ENCODE results near the gene KCNJ2. TPM values are rescaled to one million over a fixed set of nuclear protein-coding genes. Genes with fewer than 3 reads are reported as not detected.

The KCNJ2 gene
- total RNA-seq, 1 donor from 2014 or later, result 33.5 TPM

DNA sequence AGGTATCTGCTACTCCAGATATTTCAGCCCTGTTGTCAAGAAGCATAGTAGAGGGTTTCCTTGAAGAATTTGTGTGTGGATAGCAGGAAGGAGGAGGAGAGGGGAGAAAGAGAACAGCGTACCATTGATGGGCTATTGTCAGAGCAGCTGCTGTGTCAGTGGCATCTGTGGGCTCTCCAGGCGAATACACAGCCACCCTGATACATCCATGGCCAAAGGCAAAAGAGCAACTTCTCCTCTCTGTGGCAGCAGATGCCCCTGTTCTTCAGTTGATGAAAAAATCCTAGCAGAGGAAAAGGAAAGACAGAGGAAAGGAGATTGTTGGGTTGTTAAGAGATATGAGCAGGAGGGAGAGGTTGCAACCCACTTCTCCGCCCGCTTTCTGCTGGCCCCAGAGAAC lies 12.2 kb upstream of the KCNJ2 start:
- intact Hi-C loops (cut with DNase I), result no loop called here
- no peak for DNase-seq (ENCODE audit: low spot score)

DNA sequence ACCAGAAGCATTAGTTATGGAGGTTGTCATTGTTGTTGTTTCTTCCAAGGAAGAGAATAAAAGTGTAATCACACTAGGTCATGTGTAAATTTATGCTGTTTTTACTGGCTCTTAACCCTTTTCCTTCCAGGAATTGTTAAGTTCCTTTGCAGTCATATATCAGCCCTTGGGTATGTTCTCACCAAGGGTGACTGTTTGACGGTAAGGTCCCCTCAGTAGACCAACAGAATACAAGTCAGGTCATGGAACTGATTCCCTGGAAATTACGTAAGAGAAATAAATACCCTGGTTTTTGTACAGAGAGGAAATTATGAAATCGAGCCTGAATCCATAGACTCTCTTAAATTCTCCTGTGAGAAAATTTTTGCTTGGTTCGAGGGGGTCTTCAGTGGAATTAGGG lies 11.2 kb upstream of the KCNJ2 start:
- intact Hi-C loops (cut with DNase I), result no loop called here
- DNase-seq (ENCODE audit: low spot score), result no peak

DNA sequence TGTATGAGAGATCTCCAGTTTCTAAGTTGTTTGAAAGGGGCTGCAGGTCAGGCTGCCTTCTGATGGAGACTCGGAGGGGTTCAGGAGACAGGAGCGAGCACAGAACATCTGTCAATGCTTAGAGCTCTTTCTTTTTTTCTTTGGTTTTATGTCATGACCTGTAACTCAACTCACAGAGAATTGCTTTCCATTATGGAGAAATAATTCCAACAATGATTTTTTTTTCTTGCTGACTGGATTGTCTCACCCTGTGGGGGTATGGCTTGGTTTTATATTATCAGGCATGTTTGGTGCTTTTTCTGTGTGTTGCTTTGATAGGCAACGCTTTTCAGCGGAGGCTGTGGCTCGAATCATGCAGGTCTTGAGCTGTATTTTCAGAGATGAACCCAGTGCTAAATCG lies 10.7 kb upstream of the KCNJ2 start:
- intact Hi-C loops (cut with DNase I), result no loop called here
- DNase-seq (ENCODE audit: low spot score), result no peak

DNA sequence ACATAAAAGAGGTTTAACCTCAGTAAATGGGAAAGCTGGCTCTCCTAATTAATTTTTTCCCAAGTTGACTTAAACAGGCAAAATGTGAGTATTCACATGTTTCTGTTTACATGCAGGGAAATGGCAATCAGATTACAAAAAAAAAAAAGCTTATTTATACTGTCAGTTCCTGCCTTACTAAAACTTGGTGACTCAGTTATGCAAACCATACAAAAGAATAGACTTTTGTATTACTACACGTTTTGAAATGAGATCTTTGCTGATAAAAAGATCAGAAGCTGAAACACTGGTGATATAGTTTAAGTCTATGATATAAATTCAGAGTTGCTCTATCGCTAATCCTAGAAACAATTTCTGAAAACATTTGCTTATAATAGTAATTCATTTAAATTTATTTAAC lies 9.4 kb upstream of the KCNJ2 start:
- no peak for DNase-seq (ENCODE audit: low spot score)
- intact Hi-C loops (cut with DNase I), result no loop called here

DNA sequence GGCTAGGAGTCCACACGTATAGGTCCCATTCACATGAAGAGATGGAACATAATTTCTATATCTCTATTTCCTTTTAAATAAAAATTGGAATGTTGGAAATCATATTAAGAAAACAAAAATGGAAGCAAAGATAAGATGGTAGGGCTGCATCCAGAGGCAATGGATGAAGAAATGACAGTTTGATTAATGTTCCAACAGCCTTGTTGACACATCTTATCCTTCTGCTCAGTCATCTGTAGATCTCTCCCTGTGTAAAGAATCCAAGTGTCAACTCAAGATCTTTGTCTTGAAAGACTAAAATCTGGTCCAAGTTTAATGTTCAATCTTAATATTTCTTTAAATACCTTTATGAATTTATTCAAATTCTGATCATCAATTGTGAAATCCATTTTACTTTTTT lies 7.8 kb upstream of the KCNJ2 start:
- DNase-seq (ENCODE audit: low spot score), result no peak
- intact Hi-C loops (cut with DNase I), result no loop called here

DNA sequence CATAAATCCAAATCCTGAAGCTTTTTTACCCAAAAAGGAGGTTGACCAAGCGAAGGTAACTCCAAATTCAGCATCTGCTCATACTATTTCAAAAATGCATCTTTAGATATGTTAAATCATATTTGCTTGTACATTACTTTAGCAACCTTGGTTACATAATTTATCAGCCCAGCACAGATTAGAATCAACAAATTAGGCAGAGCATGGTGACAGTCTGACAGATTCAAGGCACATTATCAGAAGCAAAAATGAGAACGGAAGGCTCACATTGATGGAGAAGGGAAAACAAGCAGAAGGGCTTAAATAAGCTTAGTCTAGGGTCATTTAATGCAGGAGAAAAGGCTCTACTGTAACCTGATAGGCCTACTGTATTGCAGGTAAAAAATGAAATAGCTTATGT lies 3.9 kb upstream of the KCNJ2 start:
- no peak for DNase-seq (ENCODE audit: low spot score)
- intact Hi-C loops (cut with DNase I), result loop anchor here (5.0 kb wide), 1 partner anchor 142 kb away; no protein-coding TSS in a partner anchor

DNA sequence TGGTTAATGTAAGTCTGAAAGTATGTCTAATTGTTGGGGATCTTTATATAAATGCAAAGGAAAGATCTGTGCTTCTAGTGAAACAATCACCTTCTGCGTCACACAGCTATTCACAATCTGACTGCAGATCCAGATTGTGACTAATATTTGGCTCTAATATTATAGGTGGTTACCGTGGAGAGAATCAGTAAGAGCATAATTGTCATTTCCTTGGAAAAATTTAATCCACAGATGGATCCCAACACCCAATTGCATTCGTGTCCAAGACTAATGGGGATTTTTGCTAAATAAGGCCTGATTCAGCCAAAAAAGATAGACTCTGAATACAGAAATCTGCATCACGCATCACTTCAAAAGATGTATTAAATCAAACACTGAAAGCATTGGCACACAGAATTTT lies 2.7 kb upstream of the KCNJ2 start:
- DNase-seq (ENCODE audit: low spot score), result no peak
- intact Hi-C loops (cut with DNase I), result loop anchor here (5.0 kb wide), 1 partner anchor 141 kb away; no protein-coding TSS in a partner anchor

DNA sequence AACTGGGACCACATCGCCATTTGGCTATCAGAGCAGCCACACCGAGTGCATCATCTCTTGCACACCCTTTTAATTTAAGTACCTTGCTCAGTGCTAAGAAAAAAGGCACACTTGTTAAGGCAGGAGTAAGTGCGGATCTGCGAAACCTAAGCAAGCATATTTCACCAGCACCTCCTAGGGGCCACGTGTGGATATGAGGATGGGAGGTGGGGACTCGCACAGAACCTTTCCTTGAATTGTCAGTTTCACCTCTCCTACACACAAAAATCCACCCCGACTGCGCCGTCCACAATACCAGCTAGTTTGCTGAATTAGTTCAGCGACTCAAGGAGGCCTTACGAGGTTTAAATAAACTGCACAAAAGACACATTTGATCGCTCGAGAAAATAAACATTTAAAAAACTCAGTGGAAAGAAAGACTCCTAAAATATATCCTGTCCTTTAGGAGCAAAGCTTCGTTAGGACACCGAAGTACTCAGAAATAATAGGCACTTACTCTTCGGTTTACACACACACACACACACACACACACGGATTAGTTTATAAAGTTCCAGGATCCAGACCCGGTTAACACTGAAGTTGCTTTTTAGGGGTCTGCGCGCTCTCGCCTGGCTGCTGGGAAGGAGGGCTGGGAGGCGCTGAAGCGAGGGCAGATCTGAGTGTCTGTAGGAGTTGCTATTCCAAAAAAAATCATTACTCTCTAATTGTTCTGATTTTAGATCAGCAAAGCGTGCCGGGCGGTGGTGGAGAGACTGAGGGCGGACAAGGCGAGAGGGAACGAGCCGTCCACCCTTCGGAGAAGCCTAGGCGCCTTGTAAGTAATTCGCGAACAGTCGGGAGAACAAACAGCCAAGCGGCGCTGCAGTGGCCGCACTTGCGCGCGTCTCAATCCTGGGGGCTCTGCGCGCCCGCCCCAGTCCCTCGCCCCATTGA lies 1.0 kb upstream of the KCNJ2 start:
- peak; percentile 89 for DNase-seq (ENCODE audit: low spot score)
- intact Hi-C loops (cut with DNase I), result loop anchor here (2.0 to 5.0 kb wide), 3 partner anchors 139 to 560 kb away; no protein-coding TSS in a partner anchor

DNA sequence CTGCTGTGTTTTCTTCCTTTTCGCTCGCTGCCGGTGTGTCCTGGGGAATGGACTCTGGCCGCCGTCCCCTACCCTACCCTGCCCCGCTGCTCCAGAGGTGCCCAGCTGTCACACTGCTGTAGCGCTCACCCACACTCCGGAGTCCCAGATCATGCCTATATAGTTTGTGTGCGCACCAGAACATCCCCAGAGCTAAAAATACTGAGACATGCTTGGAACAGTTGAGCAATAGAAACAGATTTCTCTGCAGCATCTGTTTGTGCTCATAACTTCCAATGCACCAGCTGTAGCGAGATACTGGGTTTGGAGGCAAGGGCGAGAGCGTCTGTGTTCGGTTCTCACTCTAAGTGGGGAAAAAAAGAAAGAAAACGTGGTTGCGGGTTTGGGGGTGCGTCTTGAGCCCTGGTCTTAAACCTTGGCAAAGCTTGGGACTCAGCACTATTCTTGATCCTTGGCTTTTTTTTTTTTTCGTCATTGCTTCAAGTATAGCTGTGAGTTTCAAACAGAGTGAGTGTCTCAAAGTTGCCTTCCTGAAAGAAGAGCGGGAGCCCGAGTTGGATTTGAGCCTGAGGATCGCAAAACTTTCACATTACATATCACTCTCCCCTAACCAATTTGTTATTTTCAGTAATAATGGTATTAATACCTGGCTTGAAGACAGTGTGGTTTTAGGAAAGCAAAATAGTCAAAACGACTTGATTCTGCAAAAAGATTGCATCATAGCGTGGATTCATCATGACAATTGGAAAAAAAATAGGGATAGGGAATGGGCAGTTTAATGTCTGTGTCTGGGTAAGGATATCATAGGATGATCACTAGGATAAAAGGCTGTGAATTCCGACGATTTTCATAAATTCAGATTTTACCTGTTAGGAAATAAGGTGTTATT lies 621 bp downstream of the KCNJ2 start:
- intact Hi-C loops (cut with DNase I), result loop anchor here (2.0 to 5.0 kb wide), 4 partner anchors 137 to 561 kb away; no protein-coding TSS in a partner anchor
- peak; percentile 75 for DNase-seq (ENCODE audit: low spot score)

DNA sequence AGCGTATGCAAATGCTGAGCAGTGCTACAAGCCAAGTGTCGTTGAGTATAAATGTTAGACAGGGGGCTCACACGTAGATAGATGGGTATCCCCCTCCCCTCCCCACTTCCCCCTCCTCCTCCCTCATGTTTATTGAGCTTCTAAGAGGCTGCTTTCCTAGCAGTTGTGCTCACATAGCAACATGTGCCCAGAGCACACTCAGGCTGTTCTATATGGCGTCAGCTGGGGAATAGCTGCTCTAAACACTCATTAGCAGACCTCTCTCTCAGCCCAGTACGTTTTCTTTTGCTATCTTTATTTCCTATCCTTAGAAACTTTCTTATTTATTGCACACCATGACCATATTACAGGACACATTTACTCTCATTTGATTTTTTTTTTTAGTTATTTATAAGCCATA lies 1.8 kb downstream of the KCNJ2 start:
- DNase-seq (ENCODE audit: low spot score), result no peak
- intact Hi-C loops (cut with DNase I), result loop anchor here (5.0 kb wide), 1 partner anchor 381 kb away; no protein-coding TSS in a partner anchor

DNA sequence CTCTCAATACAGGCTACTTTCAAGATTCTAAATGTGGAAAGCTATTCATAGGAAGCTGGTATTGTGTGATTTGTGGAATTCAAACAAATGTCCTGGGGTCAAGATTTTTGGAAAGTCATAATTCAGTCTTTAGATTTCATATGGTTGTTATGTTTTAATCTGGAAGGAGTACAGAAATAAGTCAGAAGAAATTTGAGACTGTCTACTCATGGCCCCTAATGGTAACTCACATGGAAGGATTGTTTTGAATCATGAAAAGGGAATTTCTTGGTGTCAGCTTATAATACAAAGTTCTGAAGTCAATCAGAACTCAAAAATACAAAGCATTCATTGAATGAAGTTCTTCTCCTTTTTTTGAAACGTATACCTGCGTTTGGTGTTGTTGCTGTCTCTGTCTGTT lies 3.1 kb downstream of the KCNJ2 start:
- no peak for DNase-seq (ENCODE audit: low spot score)
- intact Hi-C loops (cut with DNase I), result loop anchor here (2.0 to 5.0 kb wide), 2 partner anchors 352 to 380 kb away; no protein-coding TSS in a partner anchor

DNA sequence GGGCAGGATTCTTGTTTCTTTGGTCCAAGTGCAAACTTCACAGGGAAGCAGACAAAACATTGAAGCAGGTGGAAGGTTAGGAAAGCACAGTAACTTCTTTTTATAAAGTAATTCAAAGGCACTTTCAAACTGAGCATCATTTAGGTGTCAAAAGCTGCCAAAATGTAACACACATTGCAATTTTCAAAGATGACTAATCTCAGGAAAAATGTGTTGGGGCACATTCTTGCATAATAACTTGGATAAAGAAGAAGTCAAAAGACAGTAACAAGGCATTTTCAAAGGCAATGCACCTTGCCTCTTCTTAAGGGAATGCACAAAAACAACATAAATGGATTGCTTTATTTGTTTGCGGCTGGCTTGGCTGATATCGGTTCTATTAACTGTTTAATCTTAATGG lies 3.6 kb downstream of the KCNJ2 start:
- intact Hi-C loops (cut with DNase I), result loop anchor here (2.0 to 5.0 kb wide), 2 partner anchors 352 to 379 kb away; no protein-coding TSS in a partner anchor
- no peak for DNase-seq (ENCODE audit: low spot score)

DNA sequence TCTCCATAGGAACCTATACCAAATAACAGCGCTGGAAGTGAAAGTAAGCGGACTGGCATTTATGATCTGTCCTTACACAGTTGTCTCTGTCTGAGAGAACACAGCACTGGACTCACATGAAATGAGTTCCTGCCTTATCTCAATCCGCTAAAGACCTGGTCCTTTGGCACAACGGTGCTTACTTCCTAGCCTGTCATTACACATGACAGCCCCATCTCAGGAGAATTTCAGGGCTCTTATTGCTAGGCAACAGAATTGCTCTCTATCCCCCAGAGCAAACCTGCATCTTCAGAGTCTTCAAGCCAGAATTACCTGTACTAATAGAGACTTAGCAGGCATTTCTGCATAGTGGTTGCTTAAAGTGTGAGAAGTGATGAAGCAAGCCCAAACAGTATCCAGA lies 4.3 kb downstream of the KCNJ2 start:
- intact Hi-C loops (cut with DNase I), result loop anchor here (2.0 to 5.0 kb wide), 2 partner anchors 351 to 379 kb away; no protein-coding TSS in a partner anchor
- DNase-seq (ENCODE audit: low spot score), result no peak

DNA sequence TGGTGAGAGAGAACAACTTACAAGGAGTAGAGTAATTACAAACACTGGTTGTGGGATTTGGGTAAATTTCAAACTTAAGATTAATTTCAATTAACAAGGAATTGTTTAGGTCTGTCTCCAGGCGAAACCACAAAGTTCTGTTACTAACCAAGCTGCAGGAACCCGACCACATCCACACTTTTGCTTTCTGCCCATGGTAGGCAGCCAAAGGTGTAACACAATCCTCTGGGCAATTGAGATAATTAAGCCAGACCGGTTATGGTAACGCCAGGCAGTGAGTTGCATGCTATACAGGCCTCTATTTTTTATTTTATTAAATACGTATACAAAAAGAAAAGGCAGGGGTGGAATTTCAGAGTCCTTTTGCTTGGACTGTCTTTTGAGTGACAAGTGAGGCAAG lies 12.0 kb downstream of the KCNJ2 start:
- intact Hi-C loops (cut with DNase I), result no loop called here
- no peak for DNase-seq (ENCODE audit: low spot score)

DNA sequence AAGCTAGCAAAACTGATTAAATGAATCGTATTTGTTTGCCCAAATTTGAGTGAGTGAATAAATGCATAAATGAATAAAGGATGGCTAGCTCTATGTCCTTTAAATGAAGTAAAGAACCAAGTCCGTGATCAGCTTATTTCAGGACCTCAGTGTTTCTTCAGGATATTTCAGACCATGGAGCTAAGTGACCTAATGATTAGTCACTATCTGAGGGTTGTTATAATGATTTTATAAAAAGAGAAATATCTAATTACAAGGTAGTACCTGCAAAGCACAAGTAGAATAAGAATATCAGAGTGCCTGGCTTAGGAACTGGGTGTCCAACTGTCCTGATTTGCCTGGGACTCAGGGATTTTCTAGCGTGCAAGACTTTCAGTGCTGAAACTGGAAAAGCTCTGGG lies 12.5 kb downstream of the KCNJ2 start:
- intact Hi-C loops (cut with DNase I), result no loop called here
- DNase-seq (ENCODE audit: low spot score), result no peak

DNA sequence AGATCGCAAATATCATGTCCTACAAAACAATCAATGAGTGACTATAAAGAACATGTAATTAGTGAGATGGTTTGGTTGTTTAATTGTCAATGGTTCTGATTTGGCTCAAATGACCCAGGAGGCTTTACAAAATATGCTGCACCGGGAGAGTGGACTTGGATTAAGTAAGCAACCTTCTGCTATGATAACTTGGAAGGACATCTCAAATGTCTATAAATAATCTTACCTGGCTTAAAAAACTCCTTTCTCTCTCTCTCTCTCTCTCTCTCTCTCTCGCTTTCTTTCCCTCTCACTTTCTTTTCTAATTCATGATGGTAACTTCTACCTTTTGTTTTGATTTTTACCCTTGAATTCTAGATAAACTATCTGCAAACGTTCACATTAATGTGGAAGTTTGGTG lies 14.2 kb downstream of the KCNJ2 start:
- intact Hi-C loops (cut with DNase I), result no loop called here
- no peak for DNase-seq (ENCODE audit: low spot score)

DNA sequence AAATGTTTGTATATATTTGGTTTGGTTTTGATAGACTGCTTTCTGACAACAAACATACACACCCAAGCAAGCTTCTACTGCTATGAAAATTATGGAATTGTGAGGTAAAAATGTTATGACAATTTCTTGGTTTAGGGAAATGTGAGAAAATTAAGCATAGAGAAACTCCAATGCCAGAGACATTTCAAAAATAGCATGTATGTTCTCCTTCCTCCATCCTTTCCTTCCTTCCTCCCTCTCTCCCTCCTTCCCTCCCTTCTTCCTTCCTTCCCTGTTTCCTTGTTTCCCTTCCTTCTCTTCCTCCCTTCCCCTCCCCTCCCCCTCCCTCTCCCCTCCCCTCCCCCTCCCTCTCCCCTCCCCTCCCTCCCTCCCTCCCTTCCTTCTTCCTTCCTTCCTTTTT lies 14.9 kb downstream of the KCNJ2 start:
- no peak for DNase-seq (ENCODE audit: low spot score)
- intact Hi-C loops (cut with DNase I), result no loop called here

DNA sequence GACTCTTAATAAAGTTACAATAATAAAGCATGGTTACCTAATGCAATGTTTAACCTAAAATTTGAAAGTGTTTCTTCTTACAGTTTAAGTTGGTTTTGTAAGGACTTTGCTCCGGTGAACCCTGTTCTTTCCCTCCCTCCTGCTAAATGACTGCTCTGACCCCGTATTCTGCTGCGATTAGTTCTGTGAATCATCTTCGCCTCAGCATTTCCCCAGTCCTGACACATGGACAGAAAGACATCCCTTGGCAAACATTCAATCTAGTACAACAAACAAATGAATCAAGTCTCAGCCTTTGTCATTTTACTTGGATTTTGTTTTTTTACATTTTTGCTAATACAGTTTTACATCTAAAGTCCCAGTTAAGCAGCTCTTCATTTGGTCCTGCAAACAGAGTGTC lies 15.4 kb downstream of the KCNJ2 start:
- DNase-seq (ENCODE audit: low spot score), result no peak
- intact Hi-C loops (cut with DNase I), result no loop called here

DNA sequence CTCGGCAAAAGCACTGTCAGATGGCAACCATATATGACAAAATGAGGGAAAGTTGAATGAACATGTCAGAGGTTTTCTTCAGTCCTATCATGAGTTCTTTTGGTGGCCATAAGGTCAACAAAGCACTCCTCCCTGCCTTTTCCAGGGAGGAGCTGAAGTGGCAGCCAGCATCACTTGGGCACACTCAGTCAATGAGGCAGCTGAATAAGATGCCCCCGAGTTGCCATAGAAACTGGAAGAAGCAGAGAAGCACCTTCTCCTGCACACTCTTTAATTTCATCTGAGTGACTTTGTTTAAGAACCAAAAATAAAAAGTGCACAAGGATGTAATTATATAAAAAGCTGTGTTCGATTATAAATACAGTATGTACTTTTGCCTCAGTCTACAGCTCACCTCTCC lies 16.0 kb downstream of the KCNJ2 start:
- intact Hi-C loops (cut with DNase I), result no loop called here
- DNase-seq (ENCODE audit: low spot score), result no peak

DNA sequence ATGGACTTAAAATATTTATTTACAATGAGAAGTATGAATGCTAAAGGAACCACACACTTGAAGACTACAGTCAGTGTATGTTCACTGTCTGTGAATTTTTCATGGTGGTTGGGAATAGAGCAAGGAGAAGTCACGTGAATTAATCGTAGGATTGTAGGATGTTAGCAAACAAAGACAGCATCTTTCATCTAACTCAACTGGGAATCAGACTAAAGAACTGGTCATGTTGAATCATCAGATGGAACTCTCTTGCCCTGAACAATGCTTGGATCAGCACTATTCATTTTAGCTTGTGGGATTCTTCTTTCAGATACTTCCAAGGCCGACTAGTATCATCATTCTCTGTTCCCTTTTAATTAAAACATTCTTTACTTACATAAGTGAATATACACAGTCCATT lies 18.1 kb downstream of the KCNJ2 start:
- no peak for DNase-seq (ENCODE audit: low spot score)
- intact Hi-C loops (cut with DNase I), result no loop called here
